Ovary (tissue), 3 donors: ENCODE results near the gene MCFD2.

Experiments
- POLR2A ChIP-seq: fragments of 450-650 bp; IDR thresholded peaks from one replicate; pipeline ENCODE4 v1.6.1; 2017; ENCODE audit warnings: antibody characterized with exemption, mild to moderate bottlenecking, moderate library complexity
- TF ChIP-seq, protein P1 (sequence below), 3 donors: fragments of 450-650 bp in 2 of 3; fragments of 200-600 bp in 1 of 3; IDR thresholded peaks; one replicate each; pipeline versions ENCODE4 v1.5.1 to v1.8.0; 2016 to 2022; ENCODE audit warnings: antibody characterized with exemption in 3 of 3, mild to moderate bottlenecking in 1 of 3
- donor health status: DM: no; HTN: no; CAD: no.

DNA sequence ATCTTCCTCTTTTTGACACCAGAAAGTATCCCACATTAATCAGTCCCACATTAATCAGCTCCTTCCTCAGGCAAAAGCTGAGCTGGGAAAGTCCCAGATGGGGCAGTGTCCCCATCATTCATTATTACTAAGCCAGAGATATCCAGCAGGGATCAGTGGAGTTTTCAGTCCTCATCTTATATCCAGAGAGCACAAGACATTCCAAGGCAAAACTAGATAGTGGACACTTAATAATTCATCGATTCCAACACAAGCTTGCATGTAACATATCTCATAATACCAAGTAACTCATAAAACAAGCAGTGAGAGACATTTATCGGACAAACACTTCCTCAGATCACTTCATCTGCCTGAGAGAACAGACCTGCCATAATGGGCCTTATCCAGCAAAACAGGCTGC is 53.1 kb downstream of the MCFD2 start:
- TF ChIP-seq, protein P1, sequence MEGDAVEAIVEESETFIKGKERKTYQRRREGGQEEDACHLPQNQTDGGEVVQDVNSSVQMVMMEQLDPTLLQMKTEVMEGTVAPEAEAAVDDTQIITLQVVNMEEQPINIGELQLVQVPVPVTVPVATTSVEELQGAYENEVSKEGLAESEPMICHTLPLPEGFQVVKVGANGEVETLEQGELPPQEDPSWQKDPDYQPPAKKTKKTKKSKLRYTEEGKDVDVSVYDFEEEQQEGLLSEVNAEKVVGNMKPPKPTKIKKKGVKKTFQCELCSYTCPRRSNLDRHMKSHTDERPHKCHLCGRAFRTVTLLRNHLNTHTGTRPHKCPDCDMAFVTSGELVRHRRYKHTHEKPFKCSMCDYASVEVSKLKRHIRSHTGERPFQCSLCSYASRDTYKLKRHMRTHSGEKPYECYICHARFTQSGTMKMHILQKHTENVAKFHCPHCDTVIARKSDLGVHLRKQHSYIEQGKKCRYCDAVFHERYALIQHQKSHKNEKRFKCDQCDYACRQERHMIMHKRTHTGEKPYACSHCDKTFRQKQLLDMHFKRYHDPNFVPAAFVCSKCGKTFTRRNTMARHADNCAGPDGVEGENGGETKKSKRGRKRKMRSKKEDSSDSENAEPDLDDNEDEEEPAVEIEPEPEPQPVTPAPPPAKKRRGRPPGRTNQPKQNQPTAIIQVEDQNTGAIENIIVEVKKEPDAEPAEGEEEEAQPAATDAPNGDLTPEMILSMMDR (IDR thresholded peaks at IDR 0.05), result no peak
- no peak for TF ChIP-seq POLR2A
